ENCODE data around the gene SH3PXD2B.

SH3PXD2B gene
- 0 to 0.47 (median 0.34) reads per million in 4 donors for total RNA-seq

DNA sequence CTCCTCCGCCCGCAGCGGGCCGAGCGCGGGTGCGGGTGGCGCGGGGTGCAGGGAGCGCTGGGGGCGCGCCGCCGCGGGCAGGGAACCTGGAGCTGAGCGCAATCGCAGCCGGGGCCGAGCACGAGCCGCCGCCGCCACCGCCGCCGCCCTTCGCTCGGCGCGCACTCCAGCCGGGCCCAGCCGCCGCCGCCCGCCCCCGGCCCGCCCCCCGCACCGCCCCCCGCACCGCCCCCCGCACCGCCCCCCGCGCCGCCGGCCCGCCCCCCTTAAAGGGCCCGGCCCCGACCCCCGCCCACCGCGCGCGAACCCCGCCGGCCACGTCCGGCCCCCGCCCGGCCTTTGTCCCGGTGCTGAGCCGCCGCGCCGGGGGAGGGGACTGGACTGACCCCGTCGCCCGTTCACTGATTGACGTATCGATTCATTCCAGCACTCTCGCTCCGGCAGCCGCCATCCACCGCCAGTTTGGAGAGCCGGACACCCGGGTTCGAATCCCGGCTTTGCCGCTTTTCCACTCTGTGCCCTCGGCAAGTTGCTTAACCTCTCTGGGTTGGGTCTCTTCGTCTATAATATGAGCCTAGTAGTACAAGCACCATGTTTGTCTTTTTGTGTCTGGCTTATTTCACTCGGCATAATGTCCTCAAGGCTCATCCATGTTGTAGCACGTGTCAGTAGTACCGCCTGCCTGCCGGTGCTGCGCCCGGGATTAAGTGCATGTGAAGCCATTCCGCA is at the start of gene SH3PXD2B:
Gene SH3PXD2B, minus strand, starts transcription at position 168 of the 729 bp plus-strand sequence. CDS start 173 bp downstream, outside the sequence.
- peak in 2 of 5 donors; percentile 21 to 41 for DNase-seq

DNA sequence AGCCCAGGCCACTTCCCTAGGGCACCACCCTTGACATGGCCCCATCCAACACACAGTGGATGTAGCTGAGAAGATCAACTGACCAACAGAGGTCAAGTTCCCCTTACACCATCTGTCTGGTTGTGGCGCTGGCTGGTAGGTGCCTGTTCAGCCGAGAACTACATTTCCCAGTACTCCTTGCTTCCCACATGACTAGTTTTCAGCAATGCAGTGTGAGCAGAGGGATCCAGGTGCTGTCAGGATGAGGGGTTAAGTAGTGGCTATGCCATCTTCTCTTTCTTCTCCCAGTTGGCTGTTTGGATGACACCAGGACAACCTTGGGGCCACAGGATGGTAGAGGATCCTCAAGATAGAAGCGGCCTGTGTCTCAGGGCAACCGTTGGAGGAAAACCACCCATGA is 48.6 kb upstream of the SH3PXD2B start:
- no peak for DNase-seq

DNA sequence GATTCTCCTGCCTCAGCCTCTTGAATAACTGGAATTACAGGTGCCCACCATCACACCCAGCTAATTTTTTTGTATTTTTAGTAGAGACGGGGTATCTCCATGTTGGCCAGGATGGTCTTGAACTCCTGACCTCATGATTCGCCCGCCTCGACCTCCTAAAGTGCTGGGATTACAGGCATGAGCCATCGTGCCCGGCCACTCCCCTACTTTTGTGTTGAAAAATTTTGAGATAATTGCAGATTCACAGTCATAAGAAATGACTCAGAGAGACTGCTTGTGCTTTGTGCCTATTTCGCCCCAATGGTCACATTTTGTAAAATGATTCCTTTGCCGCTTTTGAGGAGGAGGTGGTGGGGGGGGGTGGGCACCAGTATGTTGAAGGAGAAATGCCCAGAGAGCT is 48.1 kb upstream of the SH3PXD2B start:
- no peak for DNase-seq

DNA sequence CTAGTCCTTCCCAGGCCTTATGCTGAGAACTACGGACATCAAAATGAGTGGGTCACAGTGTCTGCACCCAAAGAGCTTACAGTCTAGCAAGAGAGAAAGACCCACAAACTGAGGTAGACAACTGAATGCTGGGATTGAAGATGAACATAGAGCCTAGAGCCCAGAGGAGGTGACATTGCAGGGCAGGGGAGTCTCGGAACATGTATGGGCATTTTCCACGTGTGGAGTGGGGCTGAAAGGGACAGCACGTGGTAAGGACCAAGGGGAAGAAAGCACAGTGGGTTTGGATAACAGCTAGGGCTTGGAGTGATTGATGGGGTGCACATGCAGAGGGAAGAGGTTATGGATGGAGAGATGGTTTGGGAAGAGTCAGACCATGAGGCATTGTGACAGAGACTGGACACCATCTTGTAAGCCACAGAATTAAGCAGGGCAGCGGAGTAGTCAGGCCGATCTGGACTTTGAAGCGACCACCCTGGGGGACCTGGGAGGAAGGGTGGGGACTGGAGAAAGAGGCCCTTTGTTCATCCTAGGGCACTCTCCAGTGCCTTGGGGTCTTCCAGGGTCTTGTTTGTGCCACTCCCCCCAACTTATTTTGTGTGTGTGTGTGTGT is 47.5 kb upstream of the SH3PXD2B start:
- DNase-seq: no peak

DNA sequence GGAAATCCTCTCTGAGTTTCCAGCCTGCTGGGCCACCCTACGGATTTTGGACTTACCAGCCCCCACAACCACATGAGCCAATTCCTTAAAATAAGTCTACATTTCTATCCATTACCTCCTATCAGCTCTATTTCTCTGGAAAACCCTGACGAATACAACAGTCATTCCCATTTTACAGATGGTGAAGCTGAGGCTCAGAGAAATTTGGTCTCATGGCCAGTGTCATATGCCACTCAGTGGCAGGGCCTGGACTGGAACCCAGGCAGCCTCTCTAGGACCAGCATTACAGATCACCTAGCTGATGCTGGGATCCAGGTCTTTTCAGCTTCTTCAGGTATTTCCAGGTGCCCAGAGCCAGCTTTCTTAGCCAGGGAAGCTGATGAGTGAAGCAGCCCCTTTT is 45.0 kb upstream of the SH3PXD2B start:
- DNase-seq: no peak

DNA sequence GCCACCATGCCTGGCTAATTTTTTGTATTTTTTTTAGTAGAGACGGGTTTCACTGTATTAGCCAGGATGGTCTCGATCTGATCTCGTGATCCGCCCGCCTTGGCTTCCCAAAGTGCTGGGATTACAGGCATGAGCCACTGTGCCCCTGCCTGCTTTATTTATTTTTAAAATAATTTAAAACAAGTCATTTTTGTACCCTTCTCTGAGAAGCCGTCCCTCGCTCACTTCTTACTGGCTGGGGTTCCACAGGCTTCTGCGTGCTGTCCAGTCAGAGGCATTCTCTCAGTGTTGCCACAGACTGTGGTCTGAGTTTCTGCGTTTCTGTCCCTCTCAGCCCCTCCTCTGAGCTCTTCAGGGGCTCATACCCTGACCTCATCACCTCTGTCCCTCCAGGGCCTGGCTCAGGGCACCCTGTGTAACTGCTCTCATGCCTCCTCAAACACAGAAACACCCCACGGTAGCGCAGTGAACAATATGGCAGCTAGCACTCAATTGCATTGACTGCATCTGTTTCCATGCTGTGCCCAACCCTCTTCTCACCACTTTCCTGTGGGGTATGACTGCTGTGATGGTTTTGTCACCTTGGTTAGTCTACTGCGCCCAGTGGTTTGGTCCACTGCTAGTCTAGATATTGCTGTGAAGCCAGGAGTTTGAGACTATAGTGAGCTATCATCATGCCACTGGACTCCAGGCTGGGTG is 44.3 kb upstream of the SH3PXD2B start:
- no peak for DNase-seq

DNA sequence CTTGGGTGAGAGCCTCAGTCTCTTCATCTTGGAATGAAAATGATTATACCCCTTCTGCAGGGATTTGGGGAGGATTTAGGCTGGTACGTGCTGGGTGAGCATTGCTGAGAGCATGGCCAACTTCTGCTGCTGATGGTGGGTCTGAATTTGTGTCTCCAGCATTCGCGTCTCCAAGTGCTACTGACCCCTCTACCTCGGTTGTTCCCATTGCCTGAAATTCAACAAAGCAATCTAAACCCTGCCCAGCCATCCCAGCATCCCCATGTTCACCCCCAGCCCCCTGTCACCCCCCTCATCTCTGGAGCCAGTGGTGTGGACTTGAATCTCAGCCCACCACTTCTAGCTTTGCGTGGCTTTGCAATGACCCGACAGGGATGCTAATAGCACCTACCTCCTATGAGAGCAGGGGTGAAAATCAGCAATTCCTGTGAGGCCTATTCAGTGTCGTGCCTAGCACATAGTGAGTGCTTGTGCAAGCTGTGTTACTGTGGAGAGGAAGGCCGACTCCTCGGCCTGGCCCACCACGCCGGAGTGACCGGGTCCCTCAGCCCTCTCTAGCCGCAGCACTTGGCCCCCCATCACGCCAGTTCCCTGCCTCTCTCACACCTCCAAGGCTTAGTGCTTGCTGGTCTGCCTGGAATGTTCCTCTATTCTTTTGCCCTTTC is 43.4 kb upstream of the SH3PXD2B start:
- no peak for DNase-seq

DNA sequence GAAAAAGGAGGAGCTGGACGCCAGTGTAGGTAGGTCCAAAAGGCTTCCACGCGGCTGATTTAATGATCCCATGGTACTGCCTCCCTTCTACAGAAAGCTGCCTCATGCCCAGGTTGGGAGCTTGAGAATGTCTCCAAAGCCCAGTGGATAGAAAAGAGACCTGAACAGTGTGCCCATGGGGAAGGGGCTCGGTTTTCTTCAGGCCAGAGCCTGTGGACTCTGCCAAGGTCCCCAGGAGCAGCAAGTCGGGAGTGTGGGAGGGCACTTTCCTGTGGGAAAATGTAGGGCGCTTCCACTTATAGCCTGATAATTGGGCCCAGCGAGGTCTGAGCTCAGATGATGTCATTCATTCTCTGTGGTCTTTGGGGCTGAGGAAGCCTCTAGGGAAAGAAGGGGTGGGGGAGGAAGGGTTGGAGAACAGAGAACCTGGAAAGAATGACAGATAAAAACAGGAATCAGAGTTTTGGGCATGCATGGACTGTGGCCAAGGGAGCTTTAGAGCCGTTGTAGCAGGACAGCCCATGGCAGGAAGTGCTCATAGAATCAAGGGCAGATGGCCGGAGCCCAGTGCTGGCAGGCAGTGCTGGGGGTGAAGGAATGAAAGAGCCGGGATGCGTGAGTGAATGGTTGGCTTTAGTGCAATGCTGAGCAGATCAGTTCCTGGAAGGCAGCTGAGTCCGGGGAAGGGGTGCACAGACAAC is 42.5 kb upstream of the SH3PXD2B start:
- no peak for DNase-seq

DNA sequence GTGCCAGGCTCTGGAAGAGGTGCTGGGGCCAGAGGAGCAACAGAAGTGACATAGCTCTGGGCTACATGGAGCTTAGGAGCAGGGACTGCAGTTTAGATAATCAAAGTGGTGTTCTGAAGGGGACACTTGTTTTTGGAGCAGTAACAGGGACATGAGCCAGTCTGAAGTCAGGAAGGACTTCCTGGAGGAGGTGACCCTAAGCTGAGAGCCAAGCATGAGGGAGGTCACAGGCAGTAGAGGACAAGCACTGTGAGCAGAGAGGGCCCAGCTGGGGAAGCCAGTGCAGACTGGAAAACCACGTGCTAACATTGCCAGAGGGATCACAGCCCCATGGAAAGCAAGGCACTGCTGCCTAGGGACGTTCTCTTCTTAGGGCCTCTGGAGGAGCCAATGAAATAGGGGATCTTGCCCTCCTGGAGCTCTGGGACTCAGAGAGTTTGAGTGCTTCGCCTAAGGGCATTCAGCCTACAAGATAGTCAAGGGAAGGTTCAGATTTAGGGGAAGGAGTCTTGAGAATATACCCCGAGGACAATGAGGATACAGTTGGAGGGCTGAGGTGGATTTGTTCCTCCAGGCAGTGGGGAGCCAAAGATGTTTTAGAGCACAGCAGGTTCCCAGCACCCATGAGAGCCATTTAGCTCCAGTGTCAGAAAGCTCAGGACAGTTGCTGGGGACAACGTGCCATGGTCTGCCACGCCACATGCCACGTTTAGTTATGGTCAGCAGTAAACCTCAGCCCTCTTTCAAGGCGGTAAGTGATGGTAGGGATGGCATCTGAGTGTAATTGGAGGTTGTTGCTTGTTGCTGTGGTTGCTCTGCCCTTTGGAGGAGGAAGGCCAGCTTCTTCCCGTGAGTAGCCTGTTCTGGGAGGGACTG is 40.5 kb upstream of the SH3PXD2B start:
- DNase-seq: no peak

DNA sequence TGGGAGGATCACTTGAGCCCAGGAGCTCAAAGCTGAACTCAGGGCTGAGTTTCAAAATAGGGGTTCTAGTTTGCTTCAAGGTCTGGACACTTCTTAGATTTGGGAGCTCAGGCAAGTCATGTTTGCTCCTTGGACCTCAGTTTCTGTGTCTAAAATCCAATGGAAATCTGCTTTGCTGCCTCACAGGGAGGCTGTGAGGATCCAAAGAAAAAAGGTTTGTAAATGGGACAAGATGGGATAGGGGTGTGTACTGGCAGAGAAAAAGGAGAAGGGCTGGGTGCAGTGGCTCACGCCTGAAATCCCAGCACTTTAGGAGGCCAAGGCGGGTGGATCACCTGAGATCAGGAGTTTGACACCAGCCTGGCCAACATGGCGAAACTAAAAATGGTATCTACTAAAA is 39.6 kb upstream of the SH3PXD2B start:
- DNase-seq: no peak

DNA sequence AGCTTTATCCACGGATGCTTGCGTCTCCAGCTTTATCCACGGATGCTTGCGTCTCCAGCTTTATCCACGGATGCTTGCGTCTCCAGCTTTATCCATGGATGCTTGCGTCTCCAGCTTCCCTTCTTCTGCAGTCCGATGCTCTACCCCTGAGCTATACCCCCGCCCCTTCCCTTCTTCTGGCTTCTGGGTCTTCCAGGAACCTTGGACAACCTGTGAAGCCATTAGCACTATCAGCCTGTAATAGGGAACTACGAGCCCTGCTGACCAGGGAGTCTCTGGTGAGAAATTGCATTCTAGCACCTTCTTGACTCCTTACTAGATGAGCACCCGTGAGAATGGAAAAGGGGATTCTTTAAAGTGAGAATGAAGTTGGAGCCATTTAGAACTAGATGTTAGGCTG is 39.1 kb upstream of the SH3PXD2B start:
- DNase-seq: no peak

DNA sequence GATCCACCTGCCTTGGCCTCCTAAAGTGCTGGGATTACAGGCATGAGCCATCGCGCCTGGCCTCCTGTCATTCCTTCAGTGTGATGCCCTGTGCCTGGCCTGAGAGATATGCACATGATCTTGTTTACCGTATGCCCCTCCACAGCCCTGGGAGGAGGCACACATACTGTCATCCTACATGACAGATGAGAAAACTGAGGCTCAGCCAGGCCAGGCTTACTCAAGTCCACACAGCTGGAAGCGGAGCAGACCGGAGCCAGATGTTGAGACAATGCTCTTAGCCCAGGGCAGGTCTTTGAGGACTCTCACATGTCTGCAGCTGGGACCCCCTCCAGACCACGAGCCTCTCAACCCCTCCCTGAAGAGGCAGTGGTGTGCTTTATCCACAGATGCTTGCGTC is 38.7 kb upstream of the SH3PXD2B start:
- DNase-seq: no peak

DNA sequence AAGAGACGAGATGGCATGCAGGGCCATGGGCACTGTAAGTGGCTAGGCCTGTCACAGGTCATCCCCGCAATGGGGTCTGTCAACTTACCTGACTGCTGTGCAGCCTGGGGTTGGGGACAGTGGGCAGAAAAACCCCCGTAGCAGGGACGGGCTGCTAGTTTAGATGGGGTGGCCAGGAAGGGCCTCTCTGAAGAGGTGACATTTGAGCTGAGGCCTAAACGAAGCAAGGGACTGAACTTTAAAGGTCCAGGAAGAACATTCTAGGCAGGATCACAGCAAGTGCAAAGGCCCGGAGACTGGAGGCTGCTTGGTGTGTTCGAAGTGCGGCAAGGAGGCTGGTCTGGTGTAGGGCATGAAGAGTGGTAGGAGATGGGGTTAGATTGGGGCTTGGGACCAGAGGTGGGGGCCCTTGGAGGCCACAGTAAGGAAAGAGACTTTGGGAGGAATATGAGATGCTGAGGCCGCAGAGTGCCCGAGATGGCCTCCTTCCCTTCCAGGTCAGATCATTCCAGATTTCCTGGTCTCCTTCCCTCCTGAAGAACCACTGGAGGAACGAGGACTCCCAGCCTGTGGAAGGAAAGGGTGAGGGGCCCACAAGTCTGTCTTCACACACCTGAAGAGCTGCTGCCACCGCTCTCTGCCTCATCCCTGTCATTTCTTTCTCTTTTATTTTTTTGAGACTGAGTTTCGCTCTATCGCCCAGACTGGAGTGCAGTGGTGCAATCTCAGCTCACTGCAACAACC is 37.9 kb upstream of the SH3PXD2B start:
- no peak for DNase-seq

DNA sequence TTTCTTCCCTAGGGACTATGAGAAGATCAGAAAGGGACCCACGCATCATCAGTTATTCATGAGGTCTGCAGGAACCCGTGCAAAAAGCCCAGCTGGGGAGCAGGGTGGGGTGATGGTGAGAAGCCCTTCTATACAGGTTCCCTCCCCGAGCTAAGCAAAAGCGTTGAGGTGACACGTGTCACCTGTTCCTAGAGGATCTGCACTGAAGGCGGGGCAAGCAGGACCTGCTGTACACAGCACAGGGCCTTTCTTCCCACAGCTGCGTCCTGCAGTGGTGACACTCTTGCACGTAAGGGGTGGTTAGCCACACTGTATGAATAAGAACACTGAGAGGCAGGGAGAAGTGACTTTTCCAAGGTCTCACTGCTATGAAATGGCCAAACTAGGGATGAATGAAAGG is 37.2 kb upstream of the SH3PXD2B start:
- DNase-seq: no peak

DNA sequence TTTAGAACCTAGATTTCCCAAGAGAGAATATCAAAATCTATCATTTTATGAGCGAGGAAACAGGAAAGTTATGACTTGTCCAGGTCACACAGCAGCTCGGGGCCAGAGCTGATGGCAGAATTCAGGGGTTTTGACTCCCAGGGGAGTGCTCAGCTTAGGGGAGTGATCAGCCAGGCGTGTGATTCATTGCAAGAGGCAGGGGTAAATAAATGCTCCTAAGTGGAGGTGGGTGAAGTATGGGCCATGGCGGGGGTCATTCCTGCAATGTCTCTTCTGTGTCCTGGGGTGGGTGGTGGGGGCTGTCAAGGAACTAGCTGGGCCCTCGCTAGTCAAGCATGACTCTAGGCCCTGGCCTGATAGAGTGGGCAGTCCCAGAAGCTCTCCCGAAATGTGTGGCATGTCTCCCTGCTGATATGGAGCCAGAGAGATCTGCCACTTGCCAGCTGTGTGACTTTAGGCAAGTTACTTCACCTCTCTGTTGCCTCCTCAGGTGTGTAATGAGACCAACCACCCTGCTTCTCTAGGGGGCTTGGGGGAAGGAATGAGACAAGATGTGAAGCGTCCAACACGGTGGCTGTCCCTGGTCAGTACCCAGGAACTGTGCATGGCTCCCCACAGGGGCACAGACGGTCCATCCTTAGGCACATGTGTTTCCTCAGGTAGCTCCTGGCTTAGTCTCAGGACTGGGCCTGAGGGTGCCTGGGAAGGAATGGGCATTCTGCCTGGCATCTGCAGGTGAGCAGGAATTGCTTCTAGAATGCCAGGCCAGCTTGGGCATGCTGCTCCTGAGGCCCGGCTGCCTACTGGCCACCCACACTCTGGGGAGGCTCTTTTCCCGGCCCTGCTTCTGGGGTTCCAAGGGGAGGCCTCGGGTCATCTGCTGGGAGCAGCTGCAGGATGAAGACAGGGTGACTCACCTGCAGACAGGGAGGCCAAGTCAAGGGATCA is 36.5 kb upstream of the SH3PXD2B start:
- DNase-seq: no peak

DNA sequence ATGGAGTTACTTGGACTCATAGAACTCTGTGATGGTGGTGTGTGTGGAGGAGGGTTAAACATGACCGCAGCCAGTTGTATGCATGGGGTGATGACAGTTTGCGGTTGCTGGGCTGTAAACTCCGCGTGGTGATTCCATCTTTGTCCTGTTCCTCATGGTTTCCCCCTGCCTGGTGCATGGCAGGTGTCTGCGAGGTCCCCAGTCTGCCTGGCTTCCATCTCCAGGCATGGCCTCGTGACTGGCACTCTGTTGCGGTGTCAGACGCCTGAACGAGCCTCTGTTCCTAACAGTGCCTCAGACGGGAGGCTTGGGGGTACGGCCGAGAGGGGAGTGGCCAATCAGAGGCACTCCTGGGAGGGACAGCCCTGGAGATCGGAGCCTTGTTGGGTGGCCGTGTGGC is 33.9 kb upstream of the SH3PXD2B start:
- DNase-seq: no peak

DNA sequence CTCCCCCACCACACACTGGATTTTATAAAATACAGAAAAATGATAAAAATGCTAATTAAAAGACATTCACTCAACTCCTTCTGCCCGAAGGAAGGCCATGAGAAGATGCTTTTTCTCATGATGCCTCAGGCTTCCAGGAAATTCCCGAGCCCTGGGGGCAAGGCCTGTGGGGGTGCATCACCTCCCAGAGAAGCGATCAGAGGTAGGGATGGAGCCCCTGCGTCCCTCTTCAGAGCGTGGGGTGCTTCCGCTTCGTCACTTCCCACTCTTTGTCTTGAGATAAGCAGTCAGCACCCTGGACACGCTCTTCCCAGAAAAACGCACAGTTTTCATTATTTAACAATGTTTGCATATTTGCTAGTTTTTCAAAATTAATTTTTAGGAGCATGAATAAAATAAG is 33.3 kb upstream of the SH3PXD2B start:
- DNase-seq: no peak

DNA sequence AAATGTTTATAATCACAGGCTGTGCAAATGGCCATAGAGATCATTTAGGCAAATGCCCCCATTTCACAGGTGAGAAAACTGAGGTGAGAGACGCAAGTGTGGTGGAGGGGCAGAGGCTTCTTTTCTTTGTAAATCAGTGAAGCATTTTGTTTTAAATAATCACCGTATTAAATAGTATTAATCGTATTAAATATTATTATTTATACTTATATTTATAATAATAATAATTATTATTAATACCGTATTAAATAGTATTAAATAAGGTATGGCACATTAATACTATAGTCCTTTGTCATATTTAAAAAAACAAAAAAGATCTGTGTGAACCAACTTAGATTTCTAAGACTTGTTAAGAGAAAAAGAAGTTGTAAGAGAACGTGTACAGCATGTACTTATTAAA is 32.6 kb upstream of the SH3PXD2B start:
- no peak for DNase-seq

DNA sequence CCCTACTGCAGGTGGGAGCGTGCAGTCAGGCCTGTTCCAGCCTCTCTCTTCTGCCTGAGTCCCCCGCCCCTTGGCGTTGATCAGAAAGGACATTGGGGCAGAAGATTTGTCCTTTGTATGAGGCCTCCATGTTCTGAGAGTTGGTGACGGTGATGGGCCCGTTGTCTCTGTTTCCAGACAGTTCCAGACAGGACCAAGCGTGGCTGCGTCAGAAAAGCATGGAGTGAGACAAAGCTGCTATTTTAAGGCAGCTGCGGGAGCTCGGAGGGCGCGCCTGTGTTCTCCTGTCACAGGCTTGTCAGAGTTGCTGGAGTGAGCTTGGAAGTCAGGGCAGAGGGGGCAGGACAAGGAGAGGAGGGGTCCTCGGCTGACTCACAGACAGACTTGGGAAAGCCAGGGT is 32.1 kb upstream of the SH3PXD2B start:
- no peak for DNase-seq

Data from T-helper 1 cell (primary cell).